ENCODE results near the gene AFDN. TPM values are rescaled to one million over a fixed set of nuclear protein-coding genes. Genes with fewer than 3 reads are reported as not detected.

Gene AFDN
- polyA plus RNA-seq, 1 of the 3 experiments (the other 2 are of a cell fraction), result 25.1 TPM

DNA sequence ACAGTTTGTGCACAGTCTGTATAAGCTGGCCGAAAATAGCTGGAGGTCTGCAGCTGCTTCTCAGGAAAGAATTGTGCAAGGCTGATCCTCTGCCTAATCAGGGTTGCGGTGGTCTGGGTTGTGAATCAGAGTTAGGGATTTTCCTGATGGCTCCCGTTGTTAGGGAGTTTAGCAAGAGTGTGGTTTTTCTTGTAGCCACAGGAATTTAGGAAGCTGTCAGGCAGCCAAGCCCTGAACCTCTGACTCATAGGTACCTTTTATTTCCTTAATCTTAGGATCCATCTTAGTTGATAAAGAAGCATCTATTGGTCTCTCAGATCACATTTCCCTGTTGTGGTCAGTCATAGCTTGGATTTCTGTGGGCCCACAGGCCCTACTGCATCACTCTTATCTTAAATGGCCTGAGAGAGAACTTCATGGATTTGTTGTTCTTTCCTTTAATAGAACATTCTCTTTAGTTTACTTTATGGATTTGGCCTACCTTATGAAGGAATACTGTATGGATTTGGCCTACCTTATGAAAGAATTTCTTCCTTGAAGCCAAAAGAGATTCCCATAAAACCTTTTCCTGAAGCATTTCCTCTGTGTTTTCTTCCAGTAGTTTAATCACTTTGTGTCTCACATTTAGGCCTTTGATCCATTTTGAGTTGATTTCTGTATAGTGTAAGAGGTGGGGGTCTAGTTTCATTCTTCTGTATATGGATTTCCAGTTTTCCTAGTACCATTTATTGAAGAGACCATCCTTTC, 181.1 kb downstream of the AFDN start:
- Histone ChIP-seq H3K9me2 (no peaks in the 10 kb centered on the region), H3K9ac (no peak overlapping the region), H3K27me3 (ENCODE audit: insufficient read depth) (no peaks in the 10 kb centered on the region), H3K79me2 (ENCODE audit: insufficient read depth) (no peaks in the 10 kb centered on the region), H3K36me3 (replicated peaks in 1 of 2; ENCODE audit: control insufficient read depth in 1 of 2, insufficient read depth in 2 of 2, low read length in 1 of 2) (no peaks in the 10 kb centered on the region), H3K27ac (ENCODE audit: low read depth in 2 of 2, low read length in 1 of 2) (no peak overlapping the region), H3F3A (replicated peaks; ENCODE audit: insufficient read depth) (peaks cover 3% of the 10 kb centered on the region), H3K9me3 (peaks cover 16% of the 10 kb centered on the region; the same call in 1 of the 2 replicates), H3K4me1 (ENCODE audit: control insufficient read depth in 1 of 2, insufficient read depth in 2 of 2, low read depth in 1 of 2, low read length in 1 of 2) (no peaks in the 10 kb centered on the region), H3K4me3 (ENCODE audit: low read depth in 2 of 2, low read length in 1 of 2) (no peak overlapping the region), H2AFZ (ENCODE audit: low read depth) (no peak overlapping the region), H3K4me2 (no peak overlapping the region), H4K20me1 (ENCODE audit: insufficient read depth) (no peaks in the 10 kb centered on the region)
- POLR2A ChIA-PET, result no interaction called here
- CTCF ChIA-PET, result no interaction called here
- DNase-seq, result no peak
- TF ChIP-seq TEAD4 (IDR thresholded peaks at IDR 0.05; ENCODE audit: borderline replicate concordance, insufficient read depth), result peak; percentile 23; the same call in 1 of the 2 replicates
- peak in 1 of 2 experiments; percentile 20; a peak in 1 of 4 replicates for TF ChIP-seq EP300 (IDR thresholded peaks at IDR 0.05; ENCODE audit: borderline replicate concordance in 1 of 2, low read depth in 1 of 2, low read length in 1 of 2)
- no peak for TF ChIP-seq ELF1 (IDR thresholded peaks at IDR 0.05)
- no peak for TF ChIP-seq GABPA (IDR thresholded peaks at IDR 0.05; ENCODE audit: low read depth)
- 0 out of 2 replicates have a peak, but pooled peaks have one; percentile 5 for TF ChIP-seq FOSL2 (IDR thresholded peaks at IDR 0.05; ENCODE audit: borderline replicate concordance, low read depth)
- TF ChIP-seq NFIC (IDR thresholded peaks at IDR 0.05; ENCODE audit: borderline replicate concordance), result peak; percentile 29; the same call in 1 of the 2 replicates
- TF ChIP-seq, protein P1, sequence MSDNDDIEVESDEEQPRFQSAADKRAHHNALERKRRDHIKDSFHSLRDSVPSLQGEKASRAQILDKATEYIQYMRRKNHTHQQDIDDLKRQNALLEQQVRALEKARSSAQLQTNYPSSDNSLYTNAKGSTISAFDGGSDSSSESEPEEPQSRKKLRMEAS (IDR thresholded peaks at IDR 0.05; ENCODE audit: low read depth), result no peak
- TF ChIP-seq POLR2AphosphoS5 (IDR thresholded peaks at IDR 0.05; ENCODE audit: low read depth, low read length), result no peak
- peak; percentile 32; the same call in 1 of the 2 replicates for TF ChIP-seq TCF12 (IDR thresholded peaks at IDR 0.05)
- no peak; the same call in 1 of the 2 replicates for TF ChIP-seq JUND (IDR thresholded peaks at IDR 0.05)
- TF ChIP-seq, protein P2, sequence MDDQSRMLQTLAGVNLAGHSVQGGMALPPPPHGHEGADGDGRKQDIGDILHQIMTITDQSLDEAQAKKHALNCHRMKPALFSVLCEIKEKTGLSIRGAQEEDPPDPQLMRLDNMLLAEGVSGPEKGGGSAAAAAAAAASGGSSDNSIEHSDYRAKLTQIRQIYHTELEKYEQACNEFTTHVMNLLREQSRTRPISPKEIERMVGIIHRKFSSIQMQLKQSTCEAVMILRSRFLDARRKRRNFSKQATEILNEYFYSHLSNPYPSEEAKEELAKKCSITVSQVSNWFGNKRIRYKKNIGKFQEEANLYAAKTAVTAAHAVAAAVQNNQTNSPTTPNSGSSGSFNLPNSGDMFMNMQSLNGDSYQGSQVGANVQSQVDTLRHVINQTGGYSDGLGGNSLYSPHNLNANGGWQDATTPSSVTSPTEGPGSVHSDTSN (IDR thresholded peaks at IDR 0.05), result no peak
- no peak for TF ChIP-seq USF2 (IDR thresholded peaks at IDR 0.05; ENCODE audit: borderline replicate concordance, low read depth, low read length)
- TF ChIP-seq RCOR1 (IDR thresholded peaks at IDR 0.05; ENCODE audit: low read length), result no peak
- no peak for TF ChIP-seq RAD21 (IDR thresholded peaks at IDR 0.05; ENCODE audit: low read length)
- 6% methylated on average over 3 of the region's 3 CpGs for WGBS (ENCODE audit: low lambda C conversion rate)

- CTCF ChIA-PET, result no interaction called here
- Histone ChIP-seq H3K79me2 (ENCODE audit: insufficient read depth) (no peaks in the 10 kb centered on the region), H4K20me1 (ENCODE audit: insufficient read depth) (no peaks in the 10 kb centered on the region), H3F3A (replicated peaks; ENCODE audit: insufficient read depth) (peaks cover 3% of the 10 kb centered on the region), H3K4me2 (no peak overlapping the region), H3K4me1 (ENCODE audit: control insufficient read depth in 1 of 2, insufficient read depth in 2 of 2, low read depth in 1 of 2, low read length in 1 of 2) (no peaks in the 10 kb centered on the region), H3K27me3 (ENCODE audit: insufficient read depth) (no peaks in the 10 kb centered on the region), H3K9me3 (peaks cover 16% of the 10 kb centered on the region; the same call in 1 of the 2 replicates), H3K36me3 (replicated peaks in 1 of 2; ENCODE audit: control insufficient read depth in 1 of 2, insufficient read depth in 2 of 2, low read length in 1 of 2) (no peaks in the 10 kb centered on the region), H3K27ac (ENCODE audit: low read depth in 2 of 2, low read length in 1 of 2) (no peak overlapping the region), H3K9me2 (no peaks in the 10 kb centered on the region), H3K4me3 (ENCODE audit: low read depth in 2 of 2, low read length in 1 of 2) (no peak overlapping the region), H2AFZ (ENCODE audit: low read depth) (no peak overlapping the region), H3K9ac (no peak overlapping the region)
- POLR2A ChIA-PET, result no interaction called here
- WGBS (ENCODE audit: low lambda C conversion rate), result 44% methylated on average over 3 of the region's 3 CpGs
- DNase-seq, result no peak
- TF ChIP-seq TEAD4 (IDR thresholded peaks at IDR 0.05; ENCODE audit: borderline replicate concordance, insufficient read depth) (no peak), MXI1 (IDR thresholded peaks at IDR 0.05; ENCODE audit: low read depth, low read length) (no peak), USF2 (IDR thresholded peaks at IDR 0.05; ENCODE audit: borderline replicate concordance, low read depth, low read length) (no peak), ZBTB33 (IDR thresholded peaks at IDR 0.05; ENCODE audit: borderline replicate concordance, low read depth) (no peak)
- TF ChIP-seq, protein P1 (IDR thresholded peaks at IDR 0.05; ENCODE audit: low read depth), result no peak
Measured at GRCh38 chr6:168009331-168009730, 182.6 kb downstream of the AFDN start.
